ENCODE data around the gene IL33.

Gene IL33

GRCh38 chr9:6195714-6196360 lies 19.8 kb upstream of the IL33 start:
- TF ChIP-seq, protein P1, sequence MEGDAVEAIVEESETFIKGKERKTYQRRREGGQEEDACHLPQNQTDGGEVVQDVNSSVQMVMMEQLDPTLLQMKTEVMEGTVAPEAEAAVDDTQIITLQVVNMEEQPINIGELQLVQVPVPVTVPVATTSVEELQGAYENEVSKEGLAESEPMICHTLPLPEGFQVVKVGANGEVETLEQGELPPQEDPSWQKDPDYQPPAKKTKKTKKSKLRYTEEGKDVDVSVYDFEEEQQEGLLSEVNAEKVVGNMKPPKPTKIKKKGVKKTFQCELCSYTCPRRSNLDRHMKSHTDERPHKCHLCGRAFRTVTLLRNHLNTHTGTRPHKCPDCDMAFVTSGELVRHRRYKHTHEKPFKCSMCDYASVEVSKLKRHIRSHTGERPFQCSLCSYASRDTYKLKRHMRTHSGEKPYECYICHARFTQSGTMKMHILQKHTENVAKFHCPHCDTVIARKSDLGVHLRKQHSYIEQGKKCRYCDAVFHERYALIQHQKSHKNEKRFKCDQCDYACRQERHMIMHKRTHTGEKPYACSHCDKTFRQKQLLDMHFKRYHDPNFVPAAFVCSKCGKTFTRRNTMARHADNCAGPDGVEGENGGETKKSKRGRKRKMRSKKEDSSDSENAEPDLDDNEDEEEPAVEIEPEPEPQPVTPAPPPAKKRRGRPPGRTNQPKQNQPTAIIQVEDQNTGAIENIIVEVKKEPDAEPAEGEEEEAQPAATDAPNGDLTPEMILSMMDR (IDR thresholded peaks at IDR 0.05; ENCODE audit: unreplicated experiment in 3 of 3) = no peak
- Mint-ChIP-seq H3K9me3 (no peaks in the 10 kb centered on the region), H3K4me3 (no peak overlapping the region), H3K27me3 (ENCODE audit: low read depth) (peaks cover 4% of the 10 kb centered on the region), H3K27ac (no peak overlapping the region), H3K4me1 (no peaks in the 10 kb centered on the region), H3K36me3 (ENCODE audit: low read depth) (no peaks in the 10 kb centered on the region)

- Mint-ChIP-seq H3K4me3 (no peak overlapping the region), H3K27me3 (ENCODE audit: low read depth) (peaks cover 4% of the 10 kb centered on the region), H3K4me1 (no peaks in the 10 kb centered on the region), H3K9me3 (no peaks in the 10 kb centered on the region), H3K36me3 (ENCODE audit: low read depth) (no peaks in the 10 kb centered on the region), H3K27ac (no peak overlapping the region)
- TF ChIP-seq, protein P1 (IDR thresholded peaks at IDR 0.05; ENCODE audit: unreplicated experiment in 3 of 3) = no peak
Observed at GRCh38 chr9:6197330-6197729, 18.3 kb upstream of the IL33 start.

DNA sequence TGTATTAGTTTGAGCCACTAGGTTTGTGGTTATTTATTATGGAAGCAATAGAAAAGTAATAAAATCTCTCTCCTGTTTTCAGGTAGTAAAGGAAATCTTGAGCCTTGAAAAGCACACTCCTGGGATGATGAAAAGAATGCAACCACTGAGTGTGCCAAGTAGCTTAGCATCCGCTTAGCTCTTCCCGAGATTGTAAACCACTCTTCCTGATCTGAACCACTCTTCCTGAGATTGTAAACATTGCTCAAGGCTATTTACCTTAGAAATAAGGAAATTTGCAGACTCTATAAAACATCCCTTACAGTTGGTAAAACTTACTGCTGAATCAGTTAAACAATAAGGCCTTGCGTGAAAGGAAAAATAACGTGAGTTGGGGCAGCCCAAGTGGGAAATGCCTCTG lies 17.4 kb upstream of the IL33 start:
- H3K9me3 Mint-ChIP-seq = no peaks in the 10 kb centered on the region
- no peak overlapping the region for H3K27ac Mint-ChIP-seq
- H3K4me1 Mint-ChIP-seq = no peaks in the 10 kb centered on the region
- H3K27me3 Mint-ChIP-seq (ENCODE audit: low read depth) = peaks cover 4% of the 10 kb centered on the region
- TF ChIP-seq, protein P1 (IDR thresholded peaks at IDR 0.05; ENCODE audit: unreplicated experiment in 3 of 3) = no peak
- H3K4me3 Mint-ChIP-seq = no peak overlapping the region
- no peaks in the 10 kb centered on the region for H3K36me3 Mint-ChIP-seq (ENCODE audit: low read depth)

GRCh38 chr9:6199596-6199995 lies 16.0 kb upstream of the IL33 start:
- no peaks in the 10 kb centered on the region for H3K4me1 Mint-ChIP-seq

DNA sequence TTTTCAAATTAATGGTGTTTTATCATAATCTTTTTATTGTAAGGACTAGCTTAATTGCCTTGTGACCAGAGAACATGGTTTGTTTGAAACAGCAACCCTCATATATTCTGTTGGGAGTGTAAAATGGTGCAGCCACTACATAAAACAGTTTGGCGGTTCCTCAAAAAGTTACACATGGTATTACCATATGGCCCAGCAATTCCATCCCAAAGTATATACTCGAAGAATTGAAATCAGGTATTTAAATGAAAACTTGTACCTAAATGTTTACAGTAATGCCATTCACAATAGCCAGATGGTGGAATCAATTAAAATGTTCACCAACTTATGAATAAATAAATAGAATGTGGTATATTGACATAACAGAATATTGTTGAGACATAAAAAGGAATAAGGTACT lies 14.8 kb upstream of the IL33 start:
- peaks cover 4% of the 10 kb centered on the region for H3K27me3 Mint-ChIP-seq (ENCODE audit: low read depth)

More at GRCh38 chr9:6199596-6199995, 16.0 kb upstream of the IL33 start:
- H3K9me3 Mint-ChIP-seq = peaks cover 2% of the 10 kb centered on the region
- H3K36me3 Mint-ChIP-seq (ENCODE audit: low read depth) = no peaks in the 10 kb centered on the region
- TF ChIP-seq, protein P1 (IDR thresholded peaks at IDR 0.05; ENCODE audit: unreplicated experiment in 3 of 3) = no peak
- H3K27ac Mint-ChIP-seq = no peak overlapping the region
- H3K27me3 Mint-ChIP-seq (ENCODE audit: low read depth) = peaks cover 4% of the 10 kb centered on the region
- H3K4me3 Mint-ChIP-seq = no peak overlapping the region

More for the DNA sequence above, 14.8 kb upstream of the IL33 start:
- TF ChIP-seq, protein P1 (IDR thresholded peaks at IDR 0.05; ENCODE audit: unreplicated experiment in 3 of 3) = no peak
- H3K27ac Mint-ChIP-seq = no peak overlapping the region
- H3K36me3 Mint-ChIP-seq (ENCODE audit: low read depth) = no peaks in the 10 kb centered on the region
- no peaks in the 10 kb centered on the region for H3K4me1 Mint-ChIP-seq
- H3K9me3 Mint-ChIP-seq = peaks cover 6% of the 10 kb centered on the region
- H3K4me3 Mint-ChIP-seq = no peak overlapping the region
